Stimulated activated CD8-positive, alpha-beta memory T cell treated with anti-CD3 and anti-CD28 coated beads, Interleukin-4, amount 100 ng/mL, for 4 hours (primary cell): ENCODE measurements around the gene NSMF.
A peak's percentile ranks its signal among the peaks of the same experiment; 100 is the strongest.

Source experiments
- DNase-seq, 2 donors: peaks; one replicate each; pipeline ENCODE4 v3.0.0-alpha.2; 2020; ENCODE audit warnings: low read depth in 2 of 2, low spot score in 1 of 2

Gene NSMF

GRCh38 chr9:137448602-137448962 is 10.6 kb downstream of the NSMF start:
- no peak for DNase-seq

GRCh38 chr9:137447722-137448601 is 11.2 kb downstream of the NSMF start:
- DNase-seq: no peak

- no peak for DNase-seq
Measured at GRCh38 chr9:137446851-137447471, 12.2 kb downstream of the NSMF start.

GRCh38 chr9:137445930-137446431 is 13.2 kb downstream of the NSMF start:
- no peak for DNase-seq

- DNase-seq: peak; percentile 71 to 86
Measured at GRCh38 chr9:137445275-137445807, 13.8 kb downstream of the NSMF start.

GRCh38 chr9:137444106-137444790 is 14.9 kb downstream of the NSMF start:
- DNase-seq: no peak

- DNase-seq: no peak
Measured at GRCh38 chr9:137441935-137442321, 17.2 kb downstream of the NSMF start.

- no peak for DNase-seq
Measured at GRCh38 chr9:137441289-137441934, 17.7 kb downstream of the NSMF start, which contains the start of gene ENTPD8. ENTPD8 (minus strand) TSS chr9:137441357; CDS start chr9:137438285, 3,072 bp downstream.

GRCh38 chr9:137439158-137439714 is 19.9 kb downstream of the NSMF start:
- DNase-seq: no peak

- no peak for DNase-seq
Measured at GRCh38 chr9:137438591-137439157, 20.5 kb downstream of the NSMF start.

- DNase-seq: no peak
Measured at GRCh38 chr9:137437691-137438590, 21.2 kb downstream of the NSMF start.

GRCh38 chr9:137436761-137437600 is 22.2 kb downstream of the NSMF start:
- no peak for DNase-seq

GRCh38 chr9:137435980-137436760 is 23.0 kb downstream of the NSMF start:
- DNase-seq: no peak

GRCh38 chr9:137435381-137435891 is 23.7 kb downstream of the NSMF start:
- no peak for DNase-seq

GRCh38 chr9:137434498-137435380 is 24.4 kb downstream of the NSMF start:
- no peak for DNase-seq

- no peak for DNase-seq
Measured at GRCh38 chr9:137433916-137434431, 25.2 kb downstream of the NSMF start.
